Astrocyte of the hippocampus (primary cell): Measurements from ENCODE around the gene LTB4R2.

Experiments
- DNase-seq: peaks from one replicate; pipeline ENCODE4 v3.0.0; 2011; ENCODE audit warnings: low read depth, low spot score

Gene LTB4R2

GRCh38 chr14:24277606-24278321, 32.2 kb upstream of the LTB4R2 start:
- DNase-seq = no peak

- no peak for DNase-seq
Observed at GRCh38 chr14:24278424-24278823, 31.5 kb upstream of the LTB4R2 start.

GRCh38 chr14:24279301-24280186, 30.4 kb upstream of the LTB4R2 start:
- no peak for DNase-seq

GRCh38 chr14:24280797-24281460, 29.0 kb upstream of the LTB4R2 start:
- no peak for DNase-seq

- no peak for DNase-seq
Observed at GRCh38 chr14:24281636-24282035, 28.3 kb upstream of the LTB4R2 start.

GRCh38 chr14:24282736-24283135, 27.2 kb upstream of the LTB4R2 start:
- no peak for DNase-seq

- no peak for DNase-seq
Observed at GRCh38 chr14:24283796-24284460, 26.0 kb upstream of the LTB4R2 start.

GRCh38 chr14:24284501-24285035, 25.4 kb upstream of the LTB4R2 start:
- no peak for DNase-seq

GRCh38 chr14:24285351-24285750, 24.6 kb upstream of the LTB4R2 start:
- peak; percentile 46 for DNase-seq

- no peak for DNase-seq
Observed at GRCh38 chr14:24286996-24287395, 22.9 kb upstream of the LTB4R2 start.

- no peak for DNase-seq
Observed at GRCh38 chr14:24289649-24290280, 20.2 kb upstream of the LTB4R2 start.

- DNase-seq = no peak
Observed at GRCh38 chr14:24290746-24291145, 19.2 kb upstream of the LTB4R2 start.

GRCh38 chr14:24291446-24292117, 18.4 kb upstream of the LTB4R2 start:
- no peak for DNase-seq

- DNase-seq = no peak
Observed at GRCh38 chr14:24292118-24292807, 17.7 kb upstream of the LTB4R2 start.

- DNase-seq = no peak
Observed at GRCh38 chr14:24293525-24293924, 16.4 kb upstream of the LTB4R2 start.

GRCh38 chr14:24296341-24297157, 13.4 kb upstream of the LTB4R2 start:
- DNase-seq = peak; percentile 94

- peak; percentile 46 for DNase-seq
Observed at GRCh38 chr14:24297190-24297964, 12.6 kb upstream of the LTB4R2 start.

- peak; percentile 75 for DNase-seq
Observed at GRCh38 chr14:24298892-24299254, 11.1 kb upstream of the LTB4R2 start.
